ENCODE measurements around the gene C14orf119.

C14orf119 gene

DNA sequence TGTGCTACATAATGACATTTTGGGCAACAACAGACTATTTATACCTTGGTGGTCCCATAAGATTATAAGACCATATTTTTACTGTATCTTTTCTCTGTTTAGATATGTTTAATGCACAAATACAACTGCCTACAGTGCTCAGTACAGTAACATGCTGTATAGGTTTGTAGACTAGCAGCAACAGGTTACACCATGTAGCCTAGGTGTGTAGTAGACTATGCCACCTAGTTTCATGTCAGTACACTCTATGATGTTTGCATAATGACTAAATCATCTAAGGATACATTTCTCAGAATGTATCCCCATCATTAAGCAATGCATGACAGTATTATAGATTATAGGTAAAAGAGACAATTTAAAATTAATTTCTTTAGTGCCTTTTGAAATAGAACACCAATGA lies 54.4 kb downstream of the C14orf119 start:
- Histone ChIP-seq H3K4me3 (ENCODE audit: insufficient read depth in 1 of 2, low read depth in 1 of 2, low read length in 2 of 2) (no peak overlapping the region), H3K36me3 (ENCODE audit: control insufficient read depth in 1 of 2, insufficient read depth in 2 of 2, low read depth in 1 of 2, low read length in 2 of 2) (peaks cover 0 to 19% of the 10 kb centered on the region in 2 experiments), H2AFZ (ENCODE audit: low read depth, low read length) (no peak overlapping the region), H2BK12ac (ENCODE audit: low read length in 2 of 2) (no peak overlapping the region), H3K9me3 (ENCODE audit: control insufficient read depth, low read length) (no peaks in the 10 kb centered on the region), H3K27ac (ENCODE audit: low read length, poor library complexity, severe bottlenecking) (no peak overlapping the region), H3K18ac (ENCODE audit: low read depth in 1 of 2, low read length in 2 of 2) (no peak overlapping the region), H2BK15ac (ENCODE audit: low read depth, poor library complexity, severe bottlenecking) (no peak overlapping the region), H3K9ac (ENCODE audit: low read length) (no peak overlapping the region), H3K23ac (ENCODE audit: low read length in 2 of 2) (no peak overlapping the region), H2BK5ac (ENCODE audit: low read depth, low read length, poor library complexity, severe bottlenecking) (no peak overlapping the region), H3K4me1 (ENCODE audit: control insufficient read depth, insufficient read depth, low read depth, low read length) (peaks cover 3% of the 10 kb centered on the region), H4K91ac (ENCODE audit: low read length) (no peak overlapping the region), H4K8ac (ENCODE audit: low read length) (no peak overlapping the region), H3K79me1 (replicated peaks; ENCODE audit: low read length, poor library complexity, severe bottlenecking) (no peaks in the 10 kb centered on the region), H3K4ac (ENCODE audit: low read depth in 1 of 2, low read length in 2 of 2) (no peak overlapping the region), H3K14ac (ENCODE audit: low read length in 2 of 2) (no peak overlapping the region), H3K4me2 (ENCODE audit: low read length, poor library complexity, severe bottlenecking) (no peak overlapping the region), H3K27me3 (ENCODE audit: control insufficient read depth in 1 of 2, insufficient read depth in 1 of 2, low read length in 2 of 2) (no peaks in the 10 kb centered on the region), H2BK120ac (ENCODE audit: low read depth, low read length) (no peak overlapping the region), H2AK5ac (ENCODE audit: low read length, severe bottlenecking) (no peak overlapping the region)
- DNase-seq = no peak
